Suppressor macrophage treated with lipopolysaccharide for 1 hour (primary cell): Measurements from ENCODE around the gene COQ10A.

Experiments used
- DNase-seq, 3 donors: peaks; one replicate each; pipeline ENCODE4 v3.0.0-alpha.2; 2020 to 2022

Gene COQ10A

GRCh38 chr12:56266693-56267442 is at the start of gene COQ10A:
TSS of gene COQ10A (plus strand) at chr12:56266942. CDS start at chr12:56267119, 177 bp downstream.
- peak; percentile 80 to 90 (median 84) for DNase-seq

- no peak for DNase-seq
Measured at GRCh38 chr12:56219840-56220239, 46.9 kb upstream of the COQ10A start.

GRCh38 chr12:56220611-56221231 is 46.0 kb upstream of the COQ10A start:
- peak; percentile 68 to 81 (median 76) for DNase-seq

GRCh38 chr12:56221232-56221756 is 45.4 kb upstream of the COQ10A start:
- DNase-seq, result peak in 1 of 3 donors; percentile 18

GRCh38 chr12:56221757-56222530 is 44.8 kb upstream of the COQ10A start, which contains the start of gene RNF41:
TSS of gene RNF41 (minus strand) at chr12:56221922. CDS start at chr12:56214047, 7,875 bp downstream.
- peak; percentile 97 to 98 (median 97) for DNase-seq

- peak in 1 of 3 donors; percentile 26 for DNase-seq
Measured at GRCh38 chr12:56222531-56222895, 44.2 kb upstream of the COQ10A start.

GRCh38 chr12:56223571-56224101 is 43.1 kb upstream of the COQ10A start:
- DNase-seq, result no peak

- DNase-seq, result peak; percentile 98 to 99 (median 98)
Measured at GRCh38 chr12:56224102-56224701, 42.5 kb upstream of the COQ10A start, which contains the start of gene NABP2. TSS of gene NABP2 (plus strand) at chr12:56224342. CDS start at chr12:56224857, 515 bp downstream.

GRCh38 chr12:56224954-56225353 is 41.8 kb upstream of the COQ10A start:
- DNase-seq, result no peak

- no peak for DNase-seq
Measured at GRCh38 chr12:56229082-56229481, 37.7 kb upstream of the COQ10A start.

- DNase-seq, result peak in 1 of 3 donors; percentile 16
Measured at GRCh38 chr12:56229916-56230431, 36.8 kb upstream of the COQ10A start, which contains the start of gene SLC39A5. TSS of gene SLC39A5 (plus strand) at chr12:56230051. CDS start at chr12:56231275, 1,224 bp downstream.

GRCh38 chr12:56230432-56231183 is 36.1 kb upstream of the COQ10A start:
- DNase-seq, result no peak

GRCh38 chr12:56231184-56231582 is 35.6 kb upstream of the COQ10A start:
- DNase-seq, result no peak

- no peak for DNase-seq
Measured at GRCh38 chr12:56234746-56235436, 31.9 kb upstream of the COQ10A start.

- no peak for DNase-seq
Measured at GRCh38 chr12:56236091-56236490, 30.7 kb upstream of the COQ10A start.

GRCh38 chr12:56236985-56237384 is 29.8 kb upstream of the COQ10A start:
- DNase-seq, result no peak

GRCh38 chr12:56237552-56237951 is 29.2 kb upstream of the COQ10A start:
- DNase-seq, result no peak

GRCh38 chr12:56241424-56242303 is 25.1 kb upstream of the COQ10A start:
- no peak for DNase-seq

GRCh38 chr12:56242986-56243385 is 23.8 kb upstream of the COQ10A start:
- DNase-seq, result no peak
